CD4-positive, alpha-beta T cell treated with Interleukin-6 at 100 ng/mL for 8 hours (primary cell): ENCODE results near the gene PHC2.

ENCODE experiments used
- DNase-seq: peaks from one replicate; pipeline ENCODE4 v3.0.0-alpha.2; 2020; ENCODE audit warnings: mixed read lengths, low spot score

The PHC2 gene

DNA sequence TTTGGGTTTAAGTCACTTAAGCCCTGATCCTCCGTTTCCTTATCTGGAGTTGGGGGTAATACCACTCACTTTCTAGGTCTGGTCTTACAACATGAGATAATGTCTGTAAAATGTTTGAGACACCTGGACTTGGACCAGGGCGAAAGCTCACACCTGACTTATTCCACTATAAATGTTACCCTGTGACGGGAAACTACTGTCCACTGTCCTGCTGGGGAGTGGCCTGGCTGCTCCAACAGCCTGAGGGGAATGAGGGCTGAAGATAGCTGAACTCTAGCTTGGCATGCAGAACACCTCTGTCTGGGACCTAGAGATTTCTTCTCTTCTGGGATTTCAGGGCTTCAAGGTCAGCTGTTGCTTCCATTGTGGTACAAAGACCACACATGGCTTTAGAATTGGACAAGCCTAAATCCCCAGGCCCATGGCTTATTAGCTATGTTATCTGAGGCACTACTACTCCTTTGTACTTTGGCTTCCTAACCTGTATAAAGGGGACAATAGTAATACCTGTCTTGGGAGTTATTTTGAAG, 100.5 kb downstream of the PHC2 start:
- no peak for DNase-seq

DNA sequence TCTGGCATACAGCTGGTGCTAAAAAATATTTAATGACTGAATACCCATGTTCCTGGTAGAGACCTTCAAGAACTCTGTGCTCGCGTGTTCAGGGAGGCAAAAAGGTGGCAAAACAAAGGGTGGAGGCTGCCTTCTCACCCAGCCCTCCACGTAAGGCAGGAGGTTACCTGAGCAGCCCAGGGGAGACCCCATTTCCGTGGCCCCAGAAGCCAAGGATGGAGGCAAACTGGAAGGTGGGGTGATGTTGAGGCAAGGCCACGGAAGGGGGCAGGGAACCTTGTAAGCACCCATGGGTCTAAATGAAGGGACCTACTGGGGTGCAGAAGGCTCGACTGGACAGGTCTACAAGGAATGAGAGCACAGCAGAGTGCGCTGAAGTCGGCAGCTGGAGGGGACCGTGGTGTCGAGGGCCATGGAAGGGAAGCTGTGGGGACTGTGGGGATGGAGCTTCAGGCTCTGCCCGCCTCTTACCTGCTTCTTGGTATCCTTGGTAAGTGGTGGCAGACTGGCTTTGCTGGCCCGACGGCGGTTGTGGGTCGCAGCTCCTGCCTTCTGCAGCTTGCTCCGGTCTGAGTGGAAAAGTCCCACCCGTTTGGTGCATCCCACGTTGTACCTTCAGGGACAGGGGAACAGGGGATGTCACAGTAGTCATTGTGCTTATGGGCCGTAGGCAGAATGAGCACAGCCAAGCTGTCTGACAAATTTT, 101.1 kb downstream of the PHC2 start:
- DNase-seq: no peak

DNA sequence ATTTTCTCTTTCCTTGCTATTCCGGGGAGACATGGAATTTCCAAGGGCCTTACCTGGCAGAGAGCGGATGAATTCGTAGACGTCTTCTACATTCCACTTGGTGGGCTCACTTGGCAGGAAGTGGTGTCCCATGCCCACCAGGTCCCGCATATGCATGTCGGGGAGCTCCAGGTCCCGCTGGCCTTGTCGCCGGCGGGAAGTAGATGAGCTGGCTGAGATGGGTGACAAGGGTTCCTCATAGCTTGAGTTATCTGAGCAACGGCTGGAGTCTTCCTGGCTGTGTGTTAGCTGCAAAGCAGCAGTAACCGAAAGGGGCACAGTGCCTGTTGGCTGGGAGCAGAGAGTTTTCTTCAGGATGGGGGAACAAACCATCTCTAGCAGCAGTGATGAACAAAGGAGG, 102.1 kb downstream of the PHC2 start:
- DNase-seq: no peak

DNA sequence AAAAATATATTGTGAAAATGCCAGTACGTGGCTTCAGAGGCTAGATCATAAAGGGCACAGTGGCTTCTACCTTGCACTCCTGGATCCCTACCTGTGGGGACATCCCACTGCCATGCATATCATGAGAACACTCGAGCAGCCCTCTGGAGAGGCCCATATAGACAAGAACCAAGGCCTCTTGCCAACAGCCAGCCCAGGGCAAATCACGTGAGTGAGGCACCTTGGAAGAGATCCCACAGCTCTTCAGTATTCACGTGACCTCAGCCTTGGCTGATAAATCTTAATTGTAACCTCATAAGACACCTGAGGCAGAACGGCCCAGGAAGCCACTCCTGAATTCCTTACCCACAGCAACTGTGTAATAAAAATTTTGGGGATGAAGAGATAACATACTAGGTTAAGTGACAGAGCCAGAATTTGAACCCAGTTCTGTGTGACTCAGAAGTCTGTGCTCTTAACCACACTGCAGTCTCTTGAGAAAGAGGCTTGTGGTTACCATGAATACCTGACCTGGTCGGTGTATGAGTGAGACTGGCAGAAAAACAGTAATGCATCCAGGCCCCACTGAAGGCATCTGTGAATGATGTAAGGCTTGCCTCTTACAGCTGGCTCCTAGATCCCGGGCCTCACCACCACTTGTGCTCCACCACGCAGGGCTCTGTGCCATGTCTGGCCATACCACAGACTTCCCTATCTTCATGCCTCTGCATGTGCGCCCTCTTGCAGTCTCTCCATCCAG, 103.1 kb downstream of the PHC2 start:
- no peak for DNase-seq

DNA sequence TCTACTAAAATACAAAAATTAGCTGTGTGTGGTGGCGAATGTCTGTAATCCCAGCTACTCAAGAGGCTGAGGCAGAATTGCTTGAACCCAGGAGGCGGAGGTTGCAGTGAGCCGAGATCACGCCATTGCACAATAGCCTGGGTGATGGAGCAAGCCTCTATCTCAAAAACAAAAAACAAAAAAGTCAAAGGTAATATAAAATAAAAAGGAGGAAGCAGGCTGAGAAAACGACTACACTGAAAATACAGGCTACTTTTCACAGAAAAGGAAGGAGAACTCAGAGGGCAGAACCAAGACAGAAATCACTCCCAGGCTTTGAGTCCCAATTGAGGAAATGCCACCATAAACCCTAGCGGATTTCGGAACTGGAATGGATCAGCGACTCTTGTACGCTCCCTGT, 104.1 kb downstream of the PHC2 start:
- no peak for DNase-seq

DNA sequence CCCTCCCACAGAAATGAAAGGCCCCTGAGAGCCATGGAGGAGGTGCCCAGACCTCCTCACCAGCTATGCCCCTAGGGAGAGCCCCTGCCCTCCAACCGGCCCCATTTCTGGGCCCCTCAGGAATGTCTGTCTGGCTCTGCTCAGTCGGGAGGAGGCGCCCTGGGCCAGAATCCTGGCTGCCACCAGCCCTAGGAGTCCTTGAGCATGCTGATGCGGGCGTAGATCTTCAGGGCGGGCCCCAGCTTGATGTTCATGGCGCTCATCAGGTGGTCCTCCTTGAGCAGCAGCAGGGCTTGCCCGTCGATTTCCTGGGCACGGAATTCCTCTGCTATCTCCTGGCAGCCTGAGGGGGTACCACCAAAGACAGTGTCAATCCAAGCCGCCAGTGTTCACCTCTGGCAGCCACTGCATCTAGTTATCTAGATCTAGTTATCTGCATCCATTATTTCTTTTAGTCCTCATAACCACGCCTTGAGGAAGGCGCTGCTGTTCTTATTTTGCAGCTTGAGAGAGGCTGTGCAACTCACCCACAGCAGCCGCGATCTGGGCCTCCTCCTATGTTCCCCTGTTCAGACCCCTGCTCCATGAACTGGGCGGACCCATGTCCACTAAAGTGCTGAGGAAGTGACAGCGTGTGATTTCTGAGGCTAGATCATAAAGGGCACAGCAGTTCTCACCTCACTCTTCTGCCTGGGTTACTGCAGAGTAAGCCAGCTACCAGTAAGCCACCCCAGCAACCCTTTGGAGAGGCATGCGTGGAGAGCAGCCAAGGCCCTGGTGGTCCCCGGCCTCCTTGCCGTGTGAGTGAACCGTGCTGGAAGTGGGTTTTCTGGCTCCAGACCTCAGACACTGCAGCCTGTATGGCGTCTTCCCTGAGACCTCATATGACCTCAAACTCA, 106.0 kb downstream of the PHC2 start:
- DNase-seq: no peak

DNA sequence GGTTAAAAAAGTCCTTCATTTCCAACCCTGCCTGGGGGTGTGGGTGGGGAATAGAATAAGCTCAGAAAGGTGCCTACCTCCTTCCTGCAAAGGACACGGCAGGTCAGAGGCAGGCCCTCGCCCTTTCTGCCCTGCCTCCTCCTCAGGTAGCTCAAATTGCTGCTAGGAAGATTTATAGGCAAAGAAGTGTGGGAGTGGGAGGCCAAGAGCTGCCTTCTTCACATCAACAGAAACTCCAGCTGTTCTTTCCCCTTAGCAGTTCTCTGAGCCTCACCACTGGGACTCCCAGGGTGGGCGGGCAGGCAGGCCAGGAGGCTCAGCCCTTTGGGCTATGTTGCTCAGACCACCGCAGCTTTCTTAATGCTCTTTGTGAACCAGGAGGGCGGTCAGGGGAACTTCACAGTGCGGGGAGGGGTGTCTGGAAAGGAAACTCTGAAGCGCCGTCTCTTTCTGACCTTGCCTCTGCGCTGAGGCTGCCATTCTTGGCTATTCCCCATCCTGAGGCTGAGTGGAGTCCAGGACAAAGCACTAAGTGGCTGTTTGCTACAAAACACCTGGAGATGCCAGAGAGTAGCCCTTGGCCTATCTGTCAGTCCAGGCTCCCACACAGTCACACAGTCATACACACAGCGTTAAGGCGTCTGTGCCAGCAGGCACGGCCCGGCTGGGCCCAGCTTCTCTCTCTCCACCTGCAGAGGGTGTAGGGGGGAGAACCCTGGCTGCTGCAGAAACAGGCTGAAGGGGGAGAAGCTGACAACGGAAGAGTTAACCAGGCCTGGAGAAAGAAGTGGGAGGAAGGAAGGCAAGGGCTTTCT, 107.0 kb downstream of the PHC2 start:
- DNase-seq: no peak

DNA sequence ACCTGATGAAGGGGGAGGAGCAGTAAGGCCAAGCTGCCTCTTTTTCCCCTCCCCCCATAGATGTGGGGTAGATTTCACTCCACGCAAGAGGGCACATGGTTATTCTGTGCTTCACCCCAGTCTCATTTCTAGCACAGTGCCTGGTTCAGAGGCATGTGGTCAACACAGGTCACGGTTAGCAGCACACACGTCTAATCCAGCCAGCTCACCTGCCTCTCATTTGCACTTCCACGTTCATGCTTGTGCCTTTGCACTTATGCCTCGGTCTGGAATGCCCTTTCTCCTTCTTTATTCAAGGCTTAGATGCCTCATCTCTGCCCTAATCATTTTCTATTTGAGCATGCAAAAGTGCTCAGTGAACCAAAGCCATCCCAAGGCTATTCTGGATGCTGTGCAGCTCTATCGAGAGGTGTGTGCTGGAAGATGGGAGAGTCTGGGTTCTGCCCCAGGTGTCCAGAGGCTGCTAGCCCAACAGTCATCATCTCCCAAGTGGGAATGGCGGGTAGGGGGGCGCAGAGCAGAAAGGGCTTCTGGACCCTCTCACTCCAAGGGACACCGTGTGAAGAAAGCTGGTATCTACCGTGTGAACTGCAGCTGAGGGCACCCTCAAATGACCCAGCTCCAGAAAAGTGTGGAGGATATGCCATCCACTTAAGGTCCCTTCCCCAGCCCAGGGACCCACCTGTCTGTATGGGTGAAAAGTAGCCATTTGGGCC, 107.9 kb downstream of the PHC2 start:
- no peak for DNase-seq

DNA sequence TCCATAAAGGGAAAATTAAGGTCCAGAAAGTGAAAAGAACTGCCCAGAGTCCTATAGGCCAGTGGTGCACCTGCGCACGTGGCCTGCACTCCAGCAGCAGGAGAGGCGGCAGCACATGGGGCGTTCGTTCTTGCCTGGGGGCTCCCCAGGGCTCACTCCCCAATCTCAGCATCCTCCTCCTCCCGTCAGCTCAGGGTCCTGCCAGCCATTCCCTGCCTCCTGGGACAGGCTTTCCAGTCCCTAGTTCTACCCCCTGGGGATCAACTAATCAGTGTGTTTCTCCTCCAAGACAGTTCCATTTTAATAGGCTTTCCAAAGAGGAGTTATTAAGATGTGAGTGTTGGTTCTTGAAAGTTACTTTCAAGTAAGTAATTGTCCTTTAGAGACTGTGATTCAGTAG, 108.8 kb downstream of the PHC2 start:
- no peak for DNase-seq

DNA sequence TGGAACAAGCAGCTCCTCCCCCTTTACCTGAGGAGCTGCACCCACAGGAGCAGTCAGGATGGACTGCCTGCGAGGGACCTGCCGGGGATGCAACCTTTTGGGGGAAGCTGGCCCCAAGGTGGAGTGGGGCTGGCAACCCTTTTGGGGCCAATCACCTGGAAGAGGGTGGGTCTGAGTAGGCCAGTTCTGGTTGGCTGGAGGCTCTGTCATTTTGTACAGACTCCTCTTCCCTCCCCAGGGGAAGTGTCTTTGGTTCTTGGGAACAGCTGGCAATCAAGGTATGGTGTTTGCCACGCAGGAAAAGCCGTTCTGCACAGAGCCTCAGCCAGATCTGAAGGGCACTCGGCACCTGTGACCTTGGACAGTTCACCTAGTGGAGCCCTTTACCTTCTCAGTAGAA, 109.7 kb downstream of the PHC2 start:
- DNase-seq: no peak

DNA sequence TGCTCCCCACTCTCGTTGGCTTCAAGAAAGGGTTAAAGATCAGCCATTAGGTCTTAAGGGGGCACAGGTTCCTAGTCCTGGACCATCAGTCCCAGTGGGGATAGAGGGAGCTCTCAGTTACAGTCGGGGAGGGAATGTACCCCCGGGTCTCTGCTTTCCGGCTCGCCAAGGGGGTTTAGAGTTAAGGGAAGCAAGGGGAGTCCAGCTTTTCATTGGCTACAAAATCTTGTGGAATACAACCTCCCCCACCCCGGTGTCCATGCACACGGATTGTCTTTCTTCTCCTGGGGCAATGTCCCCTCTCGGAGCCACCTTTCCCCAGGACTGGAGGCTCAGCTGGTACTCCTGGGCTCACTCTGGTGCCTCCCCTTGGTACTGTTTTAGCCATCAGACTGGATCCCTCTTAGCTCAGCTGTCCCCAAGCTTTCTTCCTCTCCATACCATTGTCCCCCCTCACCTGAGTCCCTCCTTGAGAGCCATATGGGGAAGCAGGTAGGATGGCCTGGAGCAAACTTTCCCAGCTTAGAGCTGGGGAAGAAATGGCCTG, 110.2 kb downstream of the PHC2 start, which contains the start of gene A3GALT2:
TSS of gene A3GALT2 (minus strand) at position 480 of the 547 bp plus-strand sequence. CDS start at position 480, 0 bp downstream.
- no peak for DNase-seq

DNA sequence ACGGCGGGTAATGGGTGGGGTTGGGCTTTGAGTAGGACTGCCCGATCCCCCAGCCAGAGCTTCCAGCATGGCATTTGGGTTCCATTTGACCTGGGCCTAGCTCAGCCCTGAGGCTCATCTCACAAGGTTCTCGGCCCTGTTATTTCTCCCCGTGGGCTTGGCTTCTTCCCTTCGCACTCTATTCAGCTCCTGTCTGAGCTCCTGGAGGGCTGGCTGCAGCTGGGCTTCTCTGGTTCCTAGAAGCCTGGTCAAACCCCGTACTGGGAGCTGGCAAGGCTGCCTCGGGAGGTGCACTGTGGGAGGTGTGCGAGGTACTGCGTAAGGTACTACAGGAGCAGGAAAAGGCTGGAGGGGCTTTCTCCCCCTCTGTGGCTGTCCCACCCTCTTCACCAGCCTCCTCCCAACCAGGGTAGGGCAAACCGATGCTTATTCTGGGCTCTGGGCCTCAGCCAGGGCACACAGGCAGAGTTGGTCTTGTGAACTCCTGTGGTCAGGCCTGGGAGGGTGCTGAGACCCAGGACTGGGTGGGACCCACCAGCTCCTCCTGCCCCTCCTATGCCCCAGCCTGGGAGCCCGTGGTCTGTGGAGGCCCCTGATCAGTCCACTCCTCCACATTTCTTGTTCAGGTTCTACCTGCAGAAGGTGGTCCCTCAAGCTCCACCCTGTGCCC, 110.8 kb downstream of the PHC2 start:
- no peak for DNase-seq

DNA sequence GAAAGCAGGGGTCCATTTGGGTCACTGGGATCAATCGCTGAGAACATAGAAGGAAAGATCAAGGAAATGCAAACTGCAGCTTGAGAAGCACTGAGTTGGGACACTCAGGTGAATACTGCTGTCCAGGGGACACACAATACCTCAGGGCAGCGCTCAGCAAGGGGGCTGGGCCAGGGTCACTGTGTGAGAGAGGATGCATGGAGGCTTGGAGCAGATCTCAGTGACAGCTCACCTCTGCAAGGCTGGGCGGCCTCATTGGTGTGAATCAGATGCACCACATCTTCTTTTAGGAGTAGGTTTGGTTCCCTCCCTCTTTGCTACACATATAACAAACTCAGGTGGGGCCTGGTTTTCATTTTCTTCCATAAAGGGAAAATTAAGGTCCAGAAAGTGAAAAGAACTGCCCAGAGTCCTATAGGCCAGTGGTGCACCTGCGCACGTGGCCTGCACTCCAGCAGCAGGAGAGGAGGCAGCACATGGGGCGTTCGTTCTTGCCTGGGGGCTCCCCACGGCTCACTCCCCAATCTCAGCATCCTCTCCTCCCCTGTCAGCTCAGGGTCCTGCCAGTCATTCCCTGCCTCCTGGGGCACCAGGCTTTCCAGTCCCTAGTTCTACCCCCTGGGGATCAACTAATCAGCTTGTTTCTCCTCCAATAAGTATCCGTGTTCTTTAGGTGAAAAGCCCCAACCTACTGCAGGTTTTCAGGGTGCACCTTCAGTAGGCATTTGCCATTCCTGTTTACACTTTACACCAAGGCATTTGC, 111.5 kb downstream of the PHC2 start:
- DNase-seq: no peak

DNA sequence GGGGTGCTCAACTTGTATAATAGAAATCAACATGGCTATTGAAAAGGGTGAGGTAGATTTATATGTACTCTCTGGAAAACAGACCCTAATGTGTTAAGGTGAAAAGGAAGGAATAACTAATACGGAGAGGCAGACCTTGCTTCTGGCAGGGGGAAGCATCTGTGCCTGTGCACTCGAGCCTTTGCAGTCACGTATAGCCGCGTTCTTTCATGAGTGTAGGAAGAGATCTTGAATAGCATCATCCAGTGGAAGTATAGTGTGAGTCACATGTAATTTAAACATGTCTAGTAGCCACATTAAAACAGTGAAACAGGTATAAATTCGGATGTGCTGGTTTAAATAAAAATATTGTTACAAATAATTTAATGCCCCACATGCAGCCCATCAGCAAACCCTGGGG, 112.9 kb downstream of the PHC2 start:
- DNase-seq: no peak

DNA sequence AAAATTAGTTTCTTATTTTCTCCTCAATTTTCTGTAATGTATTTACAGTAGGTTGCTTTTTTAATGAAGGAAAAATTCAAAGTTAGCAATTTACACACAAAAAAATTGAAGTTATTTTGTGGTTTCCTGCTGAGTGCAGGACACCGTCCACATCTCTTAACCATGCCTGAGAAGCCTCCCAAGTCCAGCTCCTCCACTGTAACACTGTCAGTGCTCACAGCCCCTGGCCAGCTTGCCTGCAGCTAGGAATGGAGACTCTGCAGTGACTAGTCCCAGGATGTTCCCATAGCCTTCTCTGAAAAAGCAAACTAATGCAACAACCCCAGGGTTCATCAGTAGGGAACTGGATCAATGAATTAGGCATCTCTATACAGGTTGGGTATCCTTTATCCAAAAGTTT, 113.5 kb downstream of the PHC2 start:
- no peak for DNase-seq

DNA sequence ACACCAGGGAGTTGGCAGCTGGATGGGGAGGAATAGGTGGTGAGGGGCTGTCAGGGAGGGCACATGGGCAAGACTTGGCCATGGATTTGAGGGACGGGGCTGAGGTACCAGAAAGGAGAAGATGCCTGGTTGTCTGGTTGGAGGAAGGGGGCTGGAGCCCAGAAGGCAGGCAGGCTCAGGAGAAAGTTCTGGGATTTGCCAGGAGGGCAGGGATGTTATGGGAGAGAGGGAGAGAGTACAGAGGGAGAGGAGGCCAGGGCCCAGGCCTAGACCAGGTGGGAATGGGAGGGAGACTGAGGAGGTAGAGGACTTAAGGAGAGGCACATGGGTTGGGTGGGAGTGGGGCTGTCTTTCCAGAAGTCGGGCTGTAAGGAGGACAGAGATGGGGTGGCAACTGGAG, 114.3 kb downstream of the PHC2 start:
- no peak for DNase-seq

DNA sequence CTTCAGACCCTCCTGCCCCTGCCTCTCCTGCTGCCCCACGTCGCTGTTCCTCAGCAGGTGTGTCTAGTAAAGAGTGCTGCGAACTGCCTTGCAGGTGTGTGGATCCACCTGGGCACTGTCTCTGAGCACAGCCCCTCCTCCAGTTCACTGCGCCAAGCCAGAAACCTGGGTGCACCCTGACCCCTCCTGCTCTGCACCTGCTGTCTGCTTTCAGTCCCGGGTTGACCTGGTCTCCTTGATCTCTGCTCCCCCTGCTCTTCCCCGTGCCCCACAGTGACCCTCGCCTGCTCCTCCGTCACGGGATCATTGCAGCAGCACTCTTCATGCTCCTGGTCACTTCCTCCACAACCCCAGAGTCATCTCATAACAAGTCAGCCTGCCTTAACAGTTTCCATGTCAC, 116.5 kb downstream of the PHC2 start:
- no peak for DNase-seq

DNA sequence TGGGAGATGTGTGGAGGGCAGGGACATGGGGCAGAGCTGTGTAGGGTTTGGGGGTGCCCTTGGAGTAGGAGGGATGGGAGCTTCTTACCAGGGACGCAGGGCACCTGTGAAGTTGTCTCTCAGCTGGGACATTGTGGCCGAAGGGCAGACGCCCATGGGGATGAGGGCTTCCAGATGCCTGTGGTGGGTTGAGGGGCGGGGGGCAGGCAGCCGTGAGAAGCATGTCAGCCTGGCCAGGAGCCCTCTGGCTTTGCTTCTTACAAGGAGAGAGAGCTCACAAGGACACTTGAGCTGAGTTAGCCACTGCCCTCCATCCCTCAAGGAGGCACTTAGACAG, 118.5 kb downstream of the PHC2 start:
- DNase-seq: no peak

DNA sequence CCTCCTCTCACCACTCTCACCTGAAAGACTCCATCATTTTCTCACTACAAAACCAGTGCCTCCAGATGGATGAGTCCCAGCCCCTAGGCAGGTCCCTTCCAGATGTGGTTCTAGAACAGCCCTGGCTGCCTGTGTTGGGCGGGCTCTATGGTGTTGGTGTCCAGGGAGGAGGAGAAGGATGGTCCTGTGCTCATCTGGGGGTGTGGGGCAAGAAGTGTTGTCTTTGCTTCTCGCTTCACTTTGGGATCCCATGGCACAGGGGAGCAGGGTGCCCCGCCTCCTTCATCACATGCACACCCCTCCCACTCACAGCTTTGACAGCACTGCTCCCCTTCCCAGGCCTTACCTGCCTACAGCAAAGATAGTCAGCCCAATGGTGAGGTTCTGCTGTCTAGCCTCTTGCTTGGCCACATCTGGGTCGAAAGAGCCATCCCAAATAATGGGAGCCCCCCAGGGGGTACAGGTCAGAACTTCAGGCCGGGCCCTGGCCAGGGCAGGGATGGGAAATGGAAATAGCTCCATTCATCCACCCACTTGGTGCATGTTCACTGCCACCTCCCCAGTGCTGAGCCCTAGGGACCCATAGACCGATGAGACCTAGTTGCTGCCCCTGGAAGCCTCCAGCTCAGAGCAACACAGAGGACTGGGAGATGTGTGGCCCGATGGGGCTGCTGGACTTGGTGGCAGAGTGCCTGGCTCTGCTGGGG, 119.0 kb downstream of the PHC2 start:
- DNase-seq: no peak
